HepG2 (cell line): ENCODE results near the gene STBD1. TPM values are rescaled to one million over a fixed set of nuclear protein-coding genes. Genes with fewer than 3 reads are reported as not detected.

Source experiments
- ETV5 ChIP-seq: IDR thresholded peaks from 2 replicates; pipeline ENCODE4 v1.6.1; 2018; ENCODE audit warnings: missing biosample characterization, missing genetic modification reagents, inconsistent platforms, borderline replicate concordance
- GPN1 ChIP-seq: sonication (generic); formaldehyde crosslinking; IDR thresholded peaks from 2 replicates; pipeline ENCODE4 v1.5.1; 2020; ENCODE audit warnings: missing genetic modification reagents, borderline replicate concordance
- HHEX ChIP-seq: IDR thresholded peaks from 2 replicates; pipeline ENCODE4 v1.6.1; 2016; ENCODE audit warnings: control low read depth
- NFRKB ChIP-seq: fragments of 450-650 bp; IDR thresholded peaks from 2 replicates; pipeline ENCODE4 v1.6.1; 2017
- ZNF143 ChIP-seq: sonication (generic); formaldehyde crosslinking; IDR thresholded peaks from 2 replicates; pipeline ENCODE4 v1.4.0; 2020; ENCODE audit warnings: missing genetic modification reagents
- ZNF547 ChIP-seq: sonication (generic); formaldehyde crosslinking; IDR thresholded peaks from 2 replicates; pipeline ENCODE4 v1.5.1; 2020; ENCODE audit warnings: mild to moderate bottlenecking, missing genetic modification reagents
- ZNF790 ChIP-seq: sonication (generic); formaldehyde crosslinking; IDR thresholded peaks from 2 replicates; pipeline ENCODE4 v1.8.0; 2022; ENCODE audit warnings: missing genetic modification reagents, mild to moderate bottlenecking, borderline replicate concordance
- ZSCAN21 ChIP-seq: sonication (generic); formaldehyde crosslinking; IDR thresholded peaks from 2 replicates; pipeline ENCODE4 v1.8.0; 2022; ENCODE audit warnings: mild to moderate bottlenecking, missing genetic modification reagents, moderate library complexity, borderline replicate concordance
- polyA plus RNA-seq, 8 experiments: library from polyadenylated mRNA; depleted of rRNA in 3 of 8; stranded (reverse) in 7 of 8; unstranded in 1 of 8; fragments of >200 nt; fragmentation: Illumina TruSeq in 4 of 8; extraction: Trizol in 4 of 8; gene quantifications; 2 replicates each; pipeline versions ENCODE4 v1.2.1 to v1.2.3, GENCODE V29; 2011 to 2016; ENCODE audit warnings: low read depth in 4 of 8, missing spikeins in 1 of 8, mixed read lengths in 1 of 8; ENCODE audit not compliant: insufficient read depth in 1 of 8
- total RNA-seq, 5 experiments: library from RNA; depleted of rRNA; stranded (reverse); fragments of >200 nt; fragmentation: Illumina TruSeq; extraction: Trizol; gene quantifications; 2 replicates each; pipeline ENCODE4 v1.2.3, GENCODE V29; 2016; ENCODE audit warnings: low read depth in 1 of 5
- TF ChIP-seq, protein P1 (sequence below): sonication (generic); formaldehyde crosslinking; IDR thresholded peaks from 2 replicates; pipeline ENCODE4 v1.5.1; 2020; ENCODE audit warnings: mild to moderate bottlenecking, missing genetic modification reagents, borderline replicate concordance
- TF ChIP-seq, protein P2 (sequence below): sonication (generic); formaldehyde crosslinking; IDR thresholded peaks from 2 replicates; pipeline ENCODE4 v1.5.0; 2020; ENCODE audit warnings: missing genetic modification reagents
- TF ChIP-seq, protein P3 (sequence below): IDR thresholded peaks from 2 replicates; pipeline ENCODE4 v1.4.0; 2020; ENCODE audit warnings: mild to moderate bottlenecking, missing genetic modification reagents
- TF ChIP-seq, protein P4 (sequence below): sonication (generic); formaldehyde crosslinking; IDR thresholded peaks from 2 replicates; pipeline ENCODE4 v1.5.0; 2020; ENCODE audit warnings: missing genetic modification reagents
- TF ChIP-seq, protein P5 (sequence below): sonication (generic); formaldehyde crosslinking; IDR thresholded peaks from 2 replicates; pipeline ENCODE4 v1.5.1; 2020; ENCODE audit warnings: mild to moderate bottlenecking, moderate library complexity, missing genetic modification reagents
- TF ChIP-seq, protein P6 (sequence below): sonication (generic); formaldehyde crosslinking; IDR thresholded peaks from 2 replicates; pipeline ENCODE4 v1.5.0; 2020; ENCODE audit warnings: missing genetic modification reagents, mild to moderate bottlenecking, borderline replicate concordance

The STBD1 gene
- total and polyA plus RNA-seq, 2 of the 13 experiments (the other 11 are each of a cell fraction or from before 2014, with no cell fraction given): 2.8 to 4.3 TPM

DNA sequence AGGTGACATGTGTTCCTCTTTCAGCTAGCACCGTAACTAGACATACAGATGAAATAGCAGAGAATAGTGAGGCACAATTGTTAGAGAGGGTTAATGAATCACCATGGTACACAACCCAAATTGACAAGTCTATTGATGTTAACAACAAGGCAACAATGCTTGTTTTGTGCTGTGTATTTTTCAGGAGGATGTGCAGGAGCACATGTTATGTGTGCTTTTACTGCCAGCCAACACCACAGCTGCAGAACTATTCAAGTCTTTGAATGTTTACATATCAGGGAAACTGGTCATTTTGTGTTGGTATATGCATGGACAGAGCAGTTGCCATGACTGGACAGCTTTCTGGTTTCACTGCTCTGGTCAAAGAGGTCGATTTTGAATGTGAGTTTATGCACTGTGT is 32.8 kb downstream of the STBD1 start (continued):
- TF ChIP-seq, protein P1, sequence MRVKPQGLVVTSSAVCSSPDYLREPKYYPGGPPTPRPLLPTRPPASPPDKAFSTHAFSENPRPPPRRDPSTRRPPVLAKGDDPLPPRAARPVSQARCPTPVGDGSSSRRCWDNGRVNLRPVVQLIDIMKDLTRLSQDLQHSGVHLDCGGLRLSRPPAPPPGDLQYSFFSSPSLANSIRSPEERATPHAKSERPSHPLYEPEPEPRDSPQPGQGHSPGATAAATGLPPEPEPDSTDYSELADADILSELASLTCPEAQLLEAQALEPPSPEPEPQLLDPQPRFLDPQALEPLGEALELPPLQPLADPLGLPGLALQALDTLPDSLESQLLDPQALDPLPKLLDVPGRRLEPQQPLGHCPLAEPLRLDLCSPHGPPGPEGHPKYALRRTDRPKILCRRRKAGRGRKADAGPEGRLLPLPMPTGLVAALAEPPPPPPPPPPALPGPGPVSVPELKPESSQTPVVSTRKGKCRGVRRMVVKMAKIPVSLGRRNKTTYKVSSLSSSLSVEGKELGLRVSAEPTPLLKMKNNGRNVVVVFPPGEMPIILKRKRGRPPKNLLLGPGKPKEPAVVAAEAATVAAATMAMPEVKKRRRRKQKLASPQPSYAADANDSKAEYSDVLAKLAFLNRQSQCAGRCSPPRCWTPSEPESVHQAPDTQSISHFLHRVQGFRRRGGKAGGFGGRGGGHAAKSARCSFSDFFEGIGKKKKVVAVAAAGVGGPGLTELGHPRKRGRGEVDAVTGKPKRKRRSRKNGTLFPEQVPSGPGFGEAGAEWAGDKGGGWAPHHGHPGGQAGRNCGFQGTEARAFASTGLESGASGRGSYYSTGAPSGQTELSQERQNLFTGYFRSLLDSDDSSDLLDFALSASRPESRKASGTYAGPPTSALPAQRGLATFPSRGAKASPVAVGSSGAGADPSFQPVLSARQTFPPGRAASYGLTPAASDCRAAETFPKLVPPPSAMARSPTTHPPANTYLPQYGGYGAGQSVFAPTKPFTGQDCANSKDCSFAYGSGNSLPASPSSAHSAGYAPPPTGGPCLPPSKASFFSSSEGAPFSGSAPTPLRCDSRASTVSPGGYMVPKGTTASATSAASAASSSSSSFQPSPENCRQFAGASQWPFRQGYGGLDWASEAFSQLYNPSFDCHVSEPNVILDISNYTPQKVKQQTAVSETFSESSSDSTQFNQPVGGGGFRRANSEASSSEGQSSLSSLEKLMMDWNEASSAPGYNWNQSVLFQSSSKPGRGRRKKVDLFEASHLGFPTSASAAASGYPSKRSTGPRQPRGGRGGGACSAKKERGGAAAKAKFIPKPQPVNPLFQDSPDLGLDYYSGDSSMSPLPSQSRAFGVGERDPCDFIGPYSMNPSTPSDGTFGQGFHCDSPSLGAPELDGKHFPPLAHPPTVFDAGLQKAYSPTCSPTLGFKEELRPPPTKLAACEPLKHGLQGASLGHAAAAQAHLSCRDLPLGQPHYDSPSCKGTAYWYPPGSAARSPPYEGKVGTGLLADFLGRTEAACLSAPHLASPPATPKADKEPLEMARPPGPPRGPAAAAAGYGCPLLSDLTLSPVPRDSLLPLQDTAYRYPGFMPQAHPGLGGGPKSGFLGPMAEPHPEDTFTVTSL (CRISPR knock-in tag): peak; percentile 20; the same call in 1 of the 2 replicates
- no peak for TF ChIP-seq NFRKB
- TF ChIP-seq, protein P2, sequence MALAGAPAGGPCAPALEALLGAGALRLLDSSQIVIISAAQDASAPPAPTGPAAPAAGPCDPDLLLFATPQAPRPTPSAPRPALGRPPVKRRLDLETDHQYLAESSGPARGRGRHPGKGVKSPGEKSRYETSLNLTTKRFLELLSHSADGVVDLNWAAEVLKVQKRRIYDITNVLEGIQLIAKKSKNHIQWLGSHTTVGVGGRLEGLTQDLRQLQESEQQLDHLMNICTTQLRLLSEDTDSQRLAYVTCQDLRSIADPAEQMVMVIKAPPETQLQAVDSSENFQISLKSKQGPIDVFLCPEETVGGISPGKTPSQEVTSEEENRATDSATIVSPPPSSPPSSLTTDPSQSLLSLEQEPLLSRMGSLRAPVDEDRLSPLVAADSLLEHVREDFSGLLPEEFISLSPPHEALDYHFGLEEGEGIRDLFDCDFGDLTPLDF (CRISPR knock-in tag): no peak
- no peak for TF ChIP-seq ZNF790
- TF ChIP-seq ZNF143 (CRISPR knock-in tag): no peak
- TF ChIP-seq, protein P3, sequence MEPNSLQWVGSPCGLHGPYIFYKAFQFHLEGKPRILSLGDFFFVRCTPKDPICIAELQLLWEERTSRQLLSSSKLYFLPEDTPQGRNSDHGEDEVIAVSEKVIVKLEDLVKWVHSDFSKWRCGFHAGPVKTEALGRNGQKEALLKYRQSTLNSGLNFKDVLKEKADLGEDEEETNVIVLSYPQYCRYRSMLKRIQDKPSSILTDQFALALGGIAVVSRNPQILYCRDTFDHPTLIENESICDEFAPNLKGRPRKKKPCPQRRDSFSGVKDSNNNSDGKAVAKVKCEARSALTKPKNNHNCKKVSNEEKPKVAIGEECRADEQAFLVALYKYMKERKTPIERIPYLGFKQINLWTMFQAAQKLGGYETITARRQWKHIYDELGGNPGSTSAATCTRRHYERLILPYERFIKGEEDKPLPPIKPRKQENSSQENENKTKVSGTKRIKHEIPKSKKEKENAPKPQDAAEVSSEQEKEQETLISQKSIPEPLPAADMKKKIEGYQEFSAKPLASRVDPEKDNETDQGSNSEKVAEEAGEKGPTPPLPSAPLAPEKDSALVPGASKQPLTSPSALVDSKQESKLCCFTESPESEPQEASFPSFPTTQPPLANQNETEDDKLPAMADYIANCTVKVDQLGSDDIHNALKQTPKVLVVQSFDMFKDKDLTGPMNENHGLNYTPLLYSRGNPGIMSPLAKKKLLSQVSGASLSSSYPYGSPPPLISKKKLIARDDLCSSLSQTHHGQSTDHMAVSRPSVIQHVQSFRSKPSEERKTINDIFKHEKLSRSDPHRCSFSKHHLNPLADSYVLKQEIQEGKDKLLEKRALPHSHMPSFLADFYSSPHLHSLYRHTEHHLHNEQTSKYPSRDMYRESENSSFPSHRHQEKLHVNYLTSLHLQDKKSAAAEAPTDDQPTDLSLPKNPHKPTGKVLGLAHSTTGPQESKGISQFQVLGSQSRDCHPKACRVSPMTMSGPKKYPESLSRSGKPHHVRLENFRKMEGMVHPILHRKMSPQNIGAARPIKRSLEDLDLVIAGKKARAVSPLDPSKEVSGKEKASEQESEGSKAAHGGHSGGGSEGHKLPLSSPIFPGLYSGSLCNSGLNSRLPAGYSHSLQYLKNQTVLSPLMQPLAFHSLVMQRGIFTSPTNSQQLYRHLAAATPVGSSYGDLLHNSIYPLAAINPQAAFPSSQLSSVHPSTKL: peak; percentile 50; the same call in 1 of the 2 replicates
- TF ChIP-seq, protein P4, sequence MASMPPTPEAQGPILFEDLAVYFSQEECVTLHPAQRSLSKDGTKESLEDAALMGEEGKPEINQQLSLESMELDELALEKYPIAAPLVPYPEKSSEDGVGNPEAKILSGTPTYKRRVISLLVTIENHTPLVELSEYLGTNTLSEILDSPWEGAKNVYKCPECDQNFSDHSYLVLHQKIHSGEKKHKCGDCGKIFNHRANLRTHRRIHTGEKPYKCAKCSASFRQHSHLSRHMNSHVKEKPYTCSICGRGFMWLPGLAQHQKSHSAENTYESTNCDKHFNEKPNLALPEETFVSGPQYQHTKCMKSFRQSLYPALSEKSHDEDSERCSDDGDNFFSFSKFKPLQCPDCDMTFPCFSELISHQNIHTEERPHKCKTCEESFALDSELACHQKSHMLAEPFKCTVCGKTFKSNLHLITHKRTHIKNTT (CRISPR knock-in tag): no peak
- TF ChIP-seq ZNF547 (CRISPR knock-in tag): no peak
- no peak for TF ChIP-seq HHEX (CRISPR knock-in tag)
- no peak for TF ChIP-seq ETV5 (CRISPR knock-in tag)
- TF ChIP-seq GPN1 (CRISPR knock-in tag): no peak
- TF ChIP-seq ZSCAN21 (CRISPR knock-in tag): no peak
- TF ChIP-seq, protein P5, sequence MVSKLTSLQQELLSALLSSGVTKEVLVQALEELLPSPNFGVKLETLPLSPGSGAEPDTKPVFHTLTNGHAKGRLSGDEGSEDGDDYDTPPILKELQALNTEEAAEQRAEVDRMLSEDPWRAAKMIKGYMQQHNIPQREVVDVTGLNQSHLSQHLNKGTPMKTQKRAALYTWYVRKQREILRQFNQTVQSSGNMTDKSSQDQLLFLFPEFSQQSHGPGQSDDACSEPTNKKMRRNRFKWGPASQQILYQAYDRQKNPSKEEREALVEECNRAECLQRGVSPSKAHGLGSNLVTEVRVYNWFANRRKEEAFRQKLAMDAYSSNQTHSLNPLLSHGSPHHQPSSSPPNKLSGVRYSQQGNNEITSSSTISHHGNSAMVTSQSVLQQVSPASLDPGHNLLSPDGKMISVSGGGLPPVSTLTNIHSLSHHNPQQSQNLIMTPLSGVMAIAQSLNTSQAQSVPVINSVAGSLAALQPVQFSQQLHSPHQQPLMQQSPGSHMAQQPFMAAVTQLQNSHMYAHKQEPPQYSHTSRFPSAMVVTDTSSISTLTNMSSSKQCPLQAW (CRISPR knock-in tag): no peak
- TF ChIP-seq, protein P6, sequence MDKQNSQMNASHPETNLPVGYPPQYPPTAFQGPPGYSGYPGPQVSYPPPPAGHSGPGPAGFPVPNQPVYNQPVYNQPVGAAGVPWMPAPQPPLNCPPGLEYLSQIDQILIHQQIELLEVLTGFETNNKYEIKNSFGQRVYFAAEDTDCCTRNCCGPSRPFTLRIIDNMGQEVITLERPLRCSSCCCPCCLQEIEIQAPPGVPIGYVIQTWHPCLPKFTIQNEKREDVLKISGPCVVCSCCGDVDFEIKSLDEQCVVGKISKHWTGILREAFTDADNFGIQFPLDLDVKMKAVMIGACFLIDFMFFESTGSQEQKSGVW (CRISPR knock-in tag): no peak
